SH-SY5Y (cell line): ENCODE results near the gene C11orf58.

Experiments used
- GATA2 ChIP-seq: IDR thresholded peaks from 2 replicates; pipeline ENCODE4 v1.6.1; 2011; ENCODE audit warnings: mild to moderate bottlenecking, low read depth, low read length
- GATA3 ChIP-seq: IDR thresholded peaks from 2 replicates; pipeline ENCODE4 v1.6.1; 2011; ENCODE audit warnings: low read depth, mild to moderate bottlenecking, low read length, moderate library complexity

- TF ChIP-seq GATA3: no peak
- no peak for TF ChIP-seq GATA2
Observed at GRCh38 chr11:16804104-16804947, 65.9 kb downstream of the C11orf58 start.
